Measurements from ENCODE around the gene PPT2.

DNA sequence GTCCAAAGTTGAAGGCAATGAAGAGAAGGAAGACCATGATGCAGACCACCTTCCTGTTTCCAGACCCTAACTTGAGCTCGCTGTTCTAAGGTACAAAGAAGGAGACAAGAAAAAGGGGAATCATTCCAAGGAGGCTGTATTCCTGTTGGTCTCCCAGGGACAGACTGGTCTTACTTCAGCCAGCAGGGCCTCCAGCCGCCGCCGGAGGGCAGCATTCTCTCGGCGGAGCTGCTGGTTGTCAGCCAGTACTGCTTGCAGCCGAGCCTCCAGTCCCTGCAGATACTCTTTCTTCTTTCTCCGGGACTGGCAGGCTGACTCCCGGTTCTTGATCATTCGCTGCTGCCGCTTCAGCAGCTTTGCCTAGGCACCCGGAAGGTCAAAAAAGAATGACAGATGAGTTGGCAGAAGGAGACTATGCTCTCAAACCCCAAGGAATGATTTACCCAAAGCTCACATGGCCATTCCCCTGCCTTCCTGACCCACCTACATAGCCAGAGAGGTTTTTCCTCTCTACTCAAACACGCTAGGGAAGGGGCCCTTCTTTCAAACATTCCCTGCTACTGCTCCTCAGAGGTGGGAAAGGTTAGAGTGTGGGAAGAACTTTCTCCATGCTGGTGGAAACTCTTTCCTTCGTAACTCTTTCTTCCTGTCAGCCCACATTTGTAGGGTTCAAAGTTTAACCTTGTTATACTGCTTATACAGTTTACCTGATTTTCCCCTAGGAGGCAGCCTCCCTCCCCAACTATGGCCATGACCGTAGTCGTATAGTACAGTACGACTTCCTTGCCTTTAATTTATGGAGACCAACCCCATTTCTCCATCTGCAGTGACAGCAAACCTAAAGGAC lies 34.9 kb upstream of the PPT2 start:
- no peak for TF ChIP-seq POLR2A (IDR thresholded peaks at IDR 0.05; ENCODE audit: low read depth, low read length)
- TF ChIP-seq POLR2AphosphoS5 (IDR thresholded peaks at IDR 0.05; ENCODE audit: low read depth, low read length): no peak

Data from GM12892 (cell line).